RWPE2 (cell line): ENCODE data around the gene MPG.
"Not testable (repeated sequence)": the region's sequence is repeated elsewhere in the genome, so short reads cannot be mapped to it uniquely, and the experiment has no call there.

ENCODE experiments used
- ATAC-seq: fragments of 200-7000 bp; cut with Tn5 transposase; 3 replicates; pipeline ENCODE4 v1.9.1; 2021; ENCODE audit warnings: low read depth
- DNase-seq: peaks from one replicate; pipeline ENCODE4 v3.0.0-alpha.2; 2020; ENCODE audit warnings: low spot score
- H3K27ac ChIP-seq: fragments of 450-650 bp; 2 replicates; pipeline ENCODE4 v1.5.1; 2017; ENCODE audit warnings: mild to moderate bottlenecking; ENCODE audit not compliant: poor library complexity, severe bottlenecking
- H3K27me3 ChIP-seq: fragments of 250-450 bp; sonication (Bioruptor Pico); 2 replicates; pipeline ENCODE4 v1.5.1; 2021; ENCODE audit warnings: mild to moderate bottlenecking, moderate library complexity; ENCODE audit not compliant: insufficient read depth, poor library complexity, severe bottlenecking
- H3K36me3 ChIP-seq: fragments of 250-450 bp; sonication (Bioruptor Pico); 2 replicates; pipeline ENCODE4 v1.5.1; 2020; ENCODE audit warnings: low read depth, mild to moderate bottlenecking, moderate library complexity
- H3K4me1 ChIP-seq: fragments of 250-450 bp; sonication (Bioruptor Pico); 2 replicates; pipeline ENCODE4 v1.5.1; 2021; ENCODE audit warnings: mild to moderate bottlenecking, moderate library complexity; ENCODE audit not compliant: insufficient read depth, poor library complexity, severe bottlenecking
- H3K4me3 ChIP-seq: fragments of 250-450 bp; sonication (Bioruptor Pico); 2 replicates; pipeline ENCODE4 v1.5.1; 2021; ENCODE audit warnings: mild to moderate bottlenecking, moderate library complexity; ENCODE audit not compliant: severe bottlenecking
- H3K9me3 ChIP-seq: fragments of 250-450 bp; sonication (Bioruptor Pico); 2 replicates; pipeline ENCODE4 v1.5.1; 2021; ENCODE audit warnings: mild to moderate bottlenecking, moderate library complexity; ENCODE audit not compliant: severe bottlenecking
- TF ChIP-seq, protein P1 (sequence below): fragments of 450-650 bp; IDR thresholded peaks from one replicate; pipeline ENCODE4 v1.5.1; 2017; ENCODE audit warnings: mild to moderate bottlenecking, moderate library complexity; ENCODE audit not compliant: poor library complexity, severe bottlenecking

The MPG gene

DNA sequence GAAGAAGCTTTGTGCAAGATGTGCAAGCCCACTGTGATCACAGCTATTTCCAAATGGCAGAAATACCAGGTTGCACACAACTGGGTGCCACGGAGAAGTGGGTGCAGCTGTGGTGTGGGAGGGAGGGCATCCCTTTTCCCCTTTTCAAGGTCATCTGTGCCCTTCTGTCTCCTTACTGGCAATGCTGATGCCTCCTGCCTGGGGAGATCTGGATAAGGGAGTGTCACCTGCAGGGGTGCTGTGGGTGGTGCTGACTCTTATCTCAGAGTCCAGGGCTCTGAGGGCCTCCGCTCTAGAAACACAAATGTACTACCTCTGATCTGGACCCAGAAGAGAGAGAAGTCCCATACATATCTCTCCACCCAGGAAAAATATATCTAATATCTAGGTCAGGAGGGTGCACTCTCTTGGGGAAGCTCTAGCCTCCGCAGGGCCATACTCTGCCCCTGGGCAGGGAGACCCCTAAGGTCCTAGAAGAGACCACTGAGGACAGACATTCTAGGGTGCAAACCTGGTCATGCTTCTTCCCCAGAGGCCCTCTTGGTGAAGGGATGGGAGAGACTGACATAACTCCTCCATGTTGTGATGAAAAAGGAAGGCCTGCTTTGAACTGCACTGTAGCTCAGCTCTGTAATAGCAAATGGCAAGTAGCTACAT lies 41.9 kb downstream of the MPG start:
- DNase-seq, result no peak
- peaks cover 27% of the 10 kb centered on the region for H3K36me3 ChIP-seq

GRCh38 chr16:120756-121155 lies 42.7 kb downstream of the MPG start:
- no peak for ATAC-seq

More for the DNA sequence above, 41.9 kb downstream of the MPG start:
- Histone ChIP-seq H3K9me3 (no peaks in the 10 kb centered on the region), H3K4me1 (no peaks in the 10 kb centered on the region), H3K27ac (no peak overlapping the region), H3K4me3 (no peak overlapping the region), H3K27me3 (no peaks in the 10 kb centered on the region)
- TF ChIP-seq, protein P1, sequence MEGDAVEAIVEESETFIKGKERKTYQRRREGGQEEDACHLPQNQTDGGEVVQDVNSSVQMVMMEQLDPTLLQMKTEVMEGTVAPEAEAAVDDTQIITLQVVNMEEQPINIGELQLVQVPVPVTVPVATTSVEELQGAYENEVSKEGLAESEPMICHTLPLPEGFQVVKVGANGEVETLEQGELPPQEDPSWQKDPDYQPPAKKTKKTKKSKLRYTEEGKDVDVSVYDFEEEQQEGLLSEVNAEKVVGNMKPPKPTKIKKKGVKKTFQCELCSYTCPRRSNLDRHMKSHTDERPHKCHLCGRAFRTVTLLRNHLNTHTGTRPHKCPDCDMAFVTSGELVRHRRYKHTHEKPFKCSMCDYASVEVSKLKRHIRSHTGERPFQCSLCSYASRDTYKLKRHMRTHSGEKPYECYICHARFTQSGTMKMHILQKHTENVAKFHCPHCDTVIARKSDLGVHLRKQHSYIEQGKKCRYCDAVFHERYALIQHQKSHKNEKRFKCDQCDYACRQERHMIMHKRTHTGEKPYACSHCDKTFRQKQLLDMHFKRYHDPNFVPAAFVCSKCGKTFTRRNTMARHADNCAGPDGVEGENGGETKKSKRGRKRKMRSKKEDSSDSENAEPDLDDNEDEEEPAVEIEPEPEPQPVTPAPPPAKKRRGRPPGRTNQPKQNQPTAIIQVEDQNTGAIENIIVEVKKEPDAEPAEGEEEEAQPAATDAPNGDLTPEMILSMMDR, result no peak
- no peak for ATAC-seq

DNA sequence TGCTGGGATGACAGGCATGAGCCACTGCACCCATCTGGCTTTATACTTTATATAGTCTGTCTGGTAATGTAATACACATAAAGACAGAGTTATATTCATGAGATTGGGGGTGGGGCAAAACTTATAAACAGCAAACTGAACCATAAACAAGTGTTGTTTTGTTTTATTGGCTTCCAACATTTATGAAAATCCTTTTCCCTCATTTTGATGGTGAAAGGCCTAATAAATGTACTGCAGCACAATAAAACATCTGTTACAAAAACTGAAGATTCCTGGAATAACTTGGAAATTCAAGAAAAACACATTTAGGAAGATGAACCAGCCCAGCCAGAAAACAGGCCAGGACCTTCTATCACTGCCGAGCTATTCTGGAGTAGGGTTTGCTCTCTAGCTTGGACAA lies 44.3 kb downstream of the MPG start:
- Histone ChIP-seq H3K9me3 (no peaks in the 10 kb centered on the region), H3K27ac (no peak overlapping the region), H3K27me3 (no peaks in the 10 kb centered on the region), H3K4me3 (no peak overlapping the region), H3K4me1 (no peaks in the 10 kb centered on the region), H3K36me3 (peaks cover 9% of the 10 kb centered on the region)
- DNase-seq (no peak), ATAC-seq (no peak)
- TF ChIP-seq, protein P1, result no peak

More at GRCh38 chr16:120756-121155, 42.7 kb downstream of the MPG start:
- no peaks in the 10 kb centered on the region for H3K27me3 ChIP-seq
- peaks cover 24% of the 10 kb centered on the region for H3K36me3 ChIP-seq
- TF ChIP-seq, protein P1, result no peak
- no peak for DNase-seq
- no peak overlapping the region for H3K4me3 ChIP-seq
- H3K9me3 ChIP-seq, result no peaks in the 10 kb centered on the region
- no peak overlapping the region for H3K27ac ChIP-seq
- H3K4me1 ChIP-seq, result no peaks in the 10 kb centered on the region

- H3K4me1 ChIP-seq, H3K27me3 ChIP-seq, ATAC-seq, DNase-seq, H3K27ac ChIP-seq, H3K9me3 ChIP-seq, H3K4me3 ChIP-seq, H3K36me3 ChIP-seq: not testable (repeated sequence)
Observed at GRCh38 chr16:123558-124350, 45.7 kb downstream of the MPG start.

DNA sequence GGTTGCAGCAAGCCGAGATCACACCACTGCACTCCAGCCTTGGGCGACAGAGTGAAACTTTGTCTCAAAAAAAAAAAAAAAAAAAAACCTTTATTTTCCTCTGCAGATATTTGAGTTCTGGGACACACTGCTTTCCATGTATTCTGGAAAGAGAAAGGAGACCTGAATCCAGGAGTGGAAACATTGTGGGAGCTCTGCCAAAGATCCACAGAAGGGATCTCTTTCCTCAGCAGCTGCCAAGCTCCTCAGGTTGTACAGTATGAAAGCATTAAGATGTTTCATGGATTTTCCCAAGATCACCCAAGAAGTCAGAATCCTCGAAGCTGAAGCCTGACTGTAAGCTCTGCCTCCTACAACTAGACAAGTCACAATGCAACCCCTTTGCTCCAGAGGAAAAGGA lies 47.0 kb downstream of the MPG start:
- no peak for DNase-seq
- H3K27ac ChIP-seq, result no peak overlapping the region
- TF ChIP-seq, protein P1, result no peak
- H3K9me3 ChIP-seq, result no peaks in the 10 kb centered on the region
- H3K36me3 ChIP-seq, result peaks cover 7% of the 10 kb centered on the region
- ATAC-seq, result no peak
- H3K4me1 ChIP-seq, result no peaks in the 10 kb centered on the region
- H3K4me3 ChIP-seq, result no peak overlapping the region
- no peaks in the 10 kb centered on the region for H3K27me3 ChIP-seq
